HL-60/S4 treated with phorbol 12-myristate 13-acetate at 8.2 ng/mL for 4 days and 3 days (cell line): Measurements from ENCODE around the gene MVK.

Experiments
- in situ Hi-C: fragments of 300-500 bp; cut with MboI; formaldehyde crosslinking; loops from 2 replicates; pipeline ENCODE4 v1.15.0; 2022; ENCODE audit warnings: low sequenced_read_pairs

The MVK gene

DNA sequence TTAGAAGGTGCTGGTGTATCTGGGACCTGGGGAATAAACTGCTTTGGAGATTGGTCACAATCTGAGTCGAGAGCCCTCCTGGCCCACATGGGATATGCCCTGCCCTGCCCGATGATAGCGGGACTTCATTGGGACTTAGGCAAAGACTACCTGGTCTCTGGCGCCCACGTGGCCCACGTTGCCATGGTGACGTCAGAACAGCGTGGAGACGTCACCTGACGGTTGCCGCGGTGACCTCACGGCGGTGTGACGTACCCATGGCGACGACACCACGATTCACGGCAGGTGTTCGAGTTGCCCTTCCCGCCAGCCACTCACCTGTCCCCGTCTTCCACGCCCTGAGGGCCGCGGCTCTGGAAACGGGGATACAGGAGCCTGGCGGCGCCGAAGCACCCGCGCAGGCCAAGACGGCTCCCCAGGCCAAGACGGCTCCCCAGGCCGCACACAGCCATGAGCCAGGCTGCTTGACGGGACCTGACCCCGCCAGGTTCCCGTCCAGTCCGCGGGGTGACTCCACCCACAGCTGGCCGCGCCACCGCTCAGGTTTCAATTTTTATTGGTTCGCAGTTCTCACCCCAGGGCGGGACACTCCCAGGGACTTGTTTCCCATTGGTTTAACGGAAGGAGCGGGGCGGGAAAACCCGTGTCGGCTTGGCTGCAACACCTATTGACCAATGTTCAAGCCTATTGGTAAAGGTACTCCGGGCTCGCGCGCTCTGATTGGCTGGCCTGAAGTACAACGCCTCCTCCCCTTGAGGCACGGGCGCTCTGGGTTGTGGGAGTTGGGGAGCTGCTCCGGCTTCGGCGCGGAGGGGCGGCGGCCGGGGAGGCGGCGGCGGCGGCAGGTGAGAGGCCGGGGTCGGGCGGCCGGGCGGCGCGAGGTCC is at the start of gene MVK, which contains the start of gene MMAB:
MVK (plus strand) TSS at position 766 of the 885 bp plus-strand sequence. CDS start 1,029 bp downstream, outside the sequence.
MMAB (minus strand) TSS at position 476 of the 885 bp plus-strand sequence; CDS start at position 452, 24 bp downstream.
- in situ Hi-C loops: no loop called here

DNA sequence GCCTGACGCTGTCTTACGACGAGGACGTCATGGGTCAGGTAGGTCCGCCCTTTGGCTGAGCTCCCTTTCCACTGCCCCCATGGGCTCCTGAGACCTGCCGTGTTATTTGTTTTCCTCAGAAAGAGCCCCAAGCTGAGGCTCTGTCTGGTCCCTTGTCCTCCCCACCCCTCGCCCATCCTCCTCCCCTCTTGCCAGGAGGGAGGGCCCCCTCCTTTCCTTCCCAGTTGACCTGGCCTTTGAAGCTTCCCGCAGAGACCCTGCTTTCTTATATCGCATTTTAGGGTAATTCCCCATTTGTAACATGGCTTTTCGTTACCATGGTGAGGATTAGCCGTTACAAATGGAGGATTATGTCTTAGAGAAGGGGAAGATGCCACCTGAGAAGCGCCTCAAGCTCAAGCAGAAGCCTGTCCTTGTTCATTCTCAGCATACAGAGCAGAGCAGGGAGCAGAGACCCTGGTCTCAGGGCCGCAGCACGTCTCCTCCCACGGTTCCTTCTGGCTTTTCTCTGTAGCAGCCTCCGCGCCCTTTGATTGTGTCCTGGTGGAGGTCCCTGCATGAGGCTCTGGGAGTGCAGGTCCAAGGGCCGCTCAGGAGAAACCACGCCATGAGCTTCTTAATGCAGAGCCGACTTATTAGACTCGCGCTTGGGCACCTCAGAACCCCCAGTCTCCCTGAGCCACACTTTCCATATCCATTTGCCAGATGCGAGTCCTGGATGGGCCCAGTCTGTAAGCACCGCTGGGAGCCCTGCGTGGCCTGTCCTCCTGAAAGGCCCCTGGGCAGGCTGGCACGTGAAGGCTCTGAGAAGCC is 48.9 kb upstream of the MVK start:
- in situ Hi-C loops: loop anchor here (10.0 kb wide), 1 partner anchor 250 kb away; no protein-coding TSS in a partner anchor

DNA sequence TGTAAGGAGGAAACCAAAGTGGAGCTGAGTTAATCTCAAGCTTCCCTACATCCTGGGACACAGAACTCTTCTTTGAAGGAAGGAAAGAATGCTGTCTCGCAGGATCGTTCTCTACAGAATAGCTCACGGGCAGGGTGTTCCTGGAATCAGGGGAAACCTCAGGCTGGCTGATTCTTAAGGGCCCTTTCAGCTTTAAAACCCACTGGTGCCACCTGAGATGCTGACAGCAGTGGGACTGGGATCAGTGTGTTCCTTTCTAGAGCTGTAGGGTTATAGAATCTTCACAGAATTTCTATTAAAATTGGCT is 48.4 kb upstream of the MVK start:
- in situ Hi-C loops: loop anchor here (10.0 kb wide), 1 partner anchor 250 kb away; no protein-coding TSS in a partner anchor

DNA sequence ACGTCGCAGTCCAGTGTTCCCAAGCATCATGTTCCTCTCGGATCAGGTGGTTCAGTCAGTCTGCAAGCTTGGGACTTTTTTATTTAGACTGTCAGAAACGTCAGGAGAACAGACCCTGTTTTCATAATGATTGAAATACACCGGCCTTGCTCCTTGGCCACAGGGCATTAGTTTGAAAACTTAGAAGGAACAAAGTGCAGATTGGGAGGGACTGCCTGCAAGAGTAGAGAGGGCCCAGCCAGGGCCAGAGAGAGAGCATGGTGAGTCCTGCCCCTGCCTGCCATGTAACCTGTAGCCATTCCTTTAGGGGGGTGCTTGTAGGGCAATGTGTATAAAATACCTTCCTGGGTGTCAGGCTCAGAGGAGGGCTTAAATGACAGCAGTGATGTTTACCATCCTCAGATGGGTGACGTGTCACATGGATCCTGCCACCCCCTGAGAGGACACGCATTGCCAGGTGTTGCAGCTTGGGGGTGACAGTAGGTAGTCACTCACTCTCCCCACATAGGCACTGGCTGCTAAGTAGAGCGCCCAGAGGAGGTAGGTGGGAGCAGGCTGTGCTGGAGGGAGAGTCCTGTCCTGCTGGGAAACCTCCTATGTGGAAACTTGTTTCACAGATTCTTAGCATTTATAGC is 46.0 kb upstream of the MVK start:
- in situ Hi-C loops: loop anchor here (10.0 kb wide), 1 partner anchor 247 kb away; no protein-coding TSS in a partner anchor

DNA sequence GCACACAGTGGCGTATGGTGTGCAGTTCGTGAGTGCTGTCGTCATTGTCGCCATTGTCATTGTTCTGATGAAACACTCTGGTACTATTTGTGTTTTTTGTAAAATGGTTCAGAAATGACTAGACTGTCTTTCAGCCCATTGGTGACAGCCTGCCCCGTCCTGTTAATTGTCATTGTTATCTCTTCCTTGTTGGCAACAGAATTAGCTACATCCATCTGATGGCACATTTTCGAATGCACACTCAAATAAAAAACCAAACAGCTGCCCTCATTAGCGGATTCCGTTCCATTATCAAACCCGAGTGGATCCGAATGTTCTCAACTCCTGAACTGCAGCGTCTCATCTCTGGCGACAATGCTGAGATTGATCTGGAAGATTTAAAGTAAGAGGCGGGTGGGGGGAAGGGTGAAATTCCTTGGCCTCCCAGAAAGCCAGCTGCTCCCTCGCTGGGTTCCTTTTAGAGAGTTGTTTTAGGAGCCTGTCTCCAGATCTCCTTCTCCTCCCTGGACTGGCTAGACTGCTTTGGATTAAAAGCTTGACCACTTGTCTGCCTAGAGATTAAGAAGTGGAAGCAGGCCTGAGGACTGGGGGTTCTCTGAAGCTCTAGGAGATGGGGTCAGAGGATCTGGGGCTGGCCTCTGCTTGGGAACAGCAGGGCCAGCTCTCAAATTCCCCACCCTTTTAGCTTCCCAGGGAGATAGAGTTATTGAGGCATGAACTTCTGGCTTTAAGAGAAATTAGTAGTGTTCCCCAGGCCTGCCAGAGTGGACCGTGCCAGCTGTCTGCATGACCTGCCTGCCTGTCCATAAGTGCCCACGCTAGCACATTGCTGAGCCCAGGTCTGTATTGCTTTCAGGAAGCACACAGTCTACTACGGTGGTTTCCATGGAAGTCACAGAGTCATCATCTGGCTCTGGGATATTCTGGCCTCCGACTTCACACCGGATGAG is 43.6 kb upstream of the MVK start:
- in situ Hi-C loops: loop anchor here (10.0 kb wide), 1 partner anchor 245 kb away; no protein-coding TSS in a partner anchor

DNA sequence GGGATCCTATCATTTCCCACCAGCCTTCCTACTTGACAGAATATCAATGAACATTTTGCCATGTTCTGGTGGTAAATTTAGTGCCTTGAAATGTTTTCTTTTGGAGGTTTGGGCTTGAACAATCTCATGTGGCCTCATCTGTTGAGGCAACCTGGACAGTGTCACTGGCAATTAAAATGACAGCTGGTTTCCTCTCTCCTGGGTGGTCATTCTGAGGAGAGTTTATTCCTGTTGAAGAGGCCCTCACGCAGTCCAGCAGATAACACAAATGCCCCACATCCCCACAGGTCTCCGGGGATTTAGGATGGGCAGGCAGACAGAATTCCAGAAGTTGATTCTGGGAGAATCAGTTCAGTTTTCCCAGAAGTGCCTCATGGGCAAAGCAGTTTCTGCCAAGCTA is 42.2 kb upstream of the MVK start:
- in situ Hi-C loops: no loop called here

DNA sequence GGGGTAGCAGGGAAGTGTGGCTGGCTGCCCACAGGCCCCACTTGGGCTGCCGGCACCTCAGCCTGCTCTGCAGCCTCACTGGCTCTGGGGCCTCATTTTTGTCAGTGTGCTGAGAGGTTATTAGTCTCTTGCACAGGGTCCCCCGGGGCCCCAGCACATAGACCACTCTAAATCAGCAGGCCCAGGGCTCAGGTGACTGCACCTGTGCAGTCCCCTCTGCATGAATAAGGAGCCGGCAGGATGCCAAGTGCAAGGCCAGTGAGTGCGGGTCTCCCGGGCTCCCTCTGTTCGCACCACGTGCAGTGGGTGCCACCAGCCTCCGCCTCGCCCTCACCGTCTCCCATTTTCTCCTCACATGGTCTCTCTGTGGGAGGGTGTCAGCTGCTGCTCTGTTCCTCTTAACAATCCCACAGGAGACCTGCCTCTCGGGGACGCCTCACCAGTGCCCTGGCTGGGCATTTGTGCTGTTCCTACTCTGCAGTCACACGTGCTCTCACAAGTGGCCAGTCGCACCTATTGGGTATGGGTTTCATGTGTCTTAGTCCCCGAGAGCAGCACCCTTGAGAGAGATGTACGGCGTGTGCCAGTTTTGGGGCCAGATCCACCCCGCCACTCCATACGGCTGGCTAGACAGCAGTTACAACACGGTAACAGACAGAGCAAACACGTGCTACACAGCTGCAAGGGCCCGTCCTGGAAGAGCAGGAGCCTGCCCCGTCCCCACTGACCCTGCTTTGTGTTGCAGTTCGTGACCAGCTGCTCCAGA is 40.7 kb upstream of the MVK start:
- in situ Hi-C loops: no loop called here

DNA sequence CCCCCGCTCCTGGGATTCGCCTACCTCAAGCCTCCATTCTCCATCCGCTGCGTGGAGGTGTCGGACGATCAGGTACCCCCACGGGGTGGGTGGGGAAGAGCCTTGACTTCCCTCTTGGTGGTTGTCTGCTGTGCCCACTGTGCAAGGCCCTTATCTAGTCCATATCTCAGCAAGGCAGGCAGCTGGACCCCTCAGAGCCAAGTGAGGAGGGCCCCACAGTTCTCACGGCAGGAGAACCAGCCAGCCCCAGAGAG is 40.2 kb upstream of the MVK start:
- in situ Hi-C loops: no loop called here

DNA sequence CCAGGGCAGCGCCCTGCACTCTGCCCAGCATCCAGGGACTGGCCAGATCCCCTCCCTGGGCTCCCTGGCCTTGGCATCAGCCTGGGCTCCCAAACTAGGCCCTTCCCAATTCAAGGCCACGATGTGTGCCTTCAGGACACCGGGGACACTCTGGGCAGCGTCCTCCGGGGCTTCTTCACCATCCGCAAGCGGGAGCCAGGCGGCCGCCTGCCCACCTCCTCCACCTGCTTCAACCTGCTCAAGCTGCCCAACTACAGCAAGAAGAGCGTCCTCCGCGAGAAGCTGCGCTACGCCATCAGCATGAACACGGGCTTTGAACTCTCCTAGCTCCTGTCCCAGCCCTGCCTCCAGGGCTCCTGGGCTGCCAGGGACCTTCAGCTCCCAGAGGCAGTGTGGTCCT is 39.1 kb upstream of the MVK start:
- in situ Hi-C loops: no loop called here

DNA sequence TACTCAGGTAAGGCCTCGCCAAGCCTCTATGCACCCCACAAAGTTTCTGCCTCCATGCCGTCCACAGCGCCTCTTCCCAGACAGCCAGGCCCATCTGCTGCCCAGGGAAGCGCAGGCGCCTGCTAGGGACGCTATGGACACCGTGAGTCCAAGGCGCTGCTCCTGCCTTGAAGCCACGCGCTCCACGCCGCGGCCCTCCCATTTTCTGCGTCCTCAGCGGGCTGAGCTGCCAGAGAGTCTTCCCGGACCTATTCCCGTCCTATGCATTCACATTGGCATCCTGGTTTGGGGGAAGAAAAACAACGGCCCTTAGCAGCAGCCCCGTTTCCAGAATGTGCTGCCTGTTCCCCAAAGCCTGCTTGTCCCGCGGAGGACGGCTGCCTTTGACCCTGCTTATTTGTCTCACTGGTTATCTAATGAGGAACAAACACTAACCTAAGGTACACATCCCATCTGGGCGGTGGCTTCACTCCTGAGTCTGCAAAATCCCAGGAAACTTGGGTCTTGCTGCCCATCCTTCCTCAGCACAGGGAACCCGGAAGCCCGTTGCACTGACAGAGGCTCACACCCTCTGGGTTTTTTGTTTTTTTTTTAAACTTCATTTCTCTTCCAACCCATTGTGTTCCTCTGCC is 38.2 kb upstream of the MVK start:
- in situ Hi-C loops: no loop called here

DNA sequence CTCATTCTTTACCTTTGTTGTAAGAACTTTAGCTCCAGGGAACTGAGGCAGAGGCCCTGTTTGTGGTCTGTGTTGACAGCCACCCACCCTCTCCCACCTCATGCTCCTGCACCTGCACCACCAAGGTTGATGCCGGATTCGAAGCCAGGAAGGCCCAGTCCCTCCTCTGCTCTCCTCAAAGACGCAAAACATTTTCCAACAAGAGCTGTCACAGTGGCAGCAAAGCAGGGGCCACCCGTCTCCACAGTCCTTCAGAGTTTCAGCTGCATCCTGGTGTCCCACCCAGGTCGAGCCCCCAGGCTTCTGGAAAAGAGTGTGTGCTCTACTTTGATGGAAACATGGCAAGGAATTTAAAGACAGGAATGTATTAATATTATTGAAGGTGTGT is 37.7 kb upstream of the MVK start:
- in situ Hi-C loops: no loop called here

DNA sequence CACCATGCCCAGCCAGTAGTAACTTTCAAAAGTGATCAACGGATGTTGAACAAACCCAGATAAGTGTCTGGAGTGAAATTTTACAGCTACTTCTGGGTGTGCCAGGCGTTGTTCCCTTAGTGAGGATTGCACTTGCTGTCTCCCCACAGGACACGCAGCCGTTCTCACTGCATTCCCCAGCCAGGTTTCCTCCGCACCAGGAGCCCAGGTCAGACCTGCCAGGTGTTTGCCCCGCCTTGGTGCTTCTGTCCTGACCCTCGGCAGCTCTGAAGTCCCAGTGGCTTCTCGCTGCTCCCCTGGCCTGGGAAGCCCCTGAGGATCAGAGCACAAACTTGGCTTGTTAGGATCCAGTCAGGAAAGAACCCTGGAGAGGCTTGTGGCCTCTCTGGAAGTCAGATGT is 36.5 kb upstream of the MVK start:
- in situ Hi-C loops: no loop called here

DNA sequence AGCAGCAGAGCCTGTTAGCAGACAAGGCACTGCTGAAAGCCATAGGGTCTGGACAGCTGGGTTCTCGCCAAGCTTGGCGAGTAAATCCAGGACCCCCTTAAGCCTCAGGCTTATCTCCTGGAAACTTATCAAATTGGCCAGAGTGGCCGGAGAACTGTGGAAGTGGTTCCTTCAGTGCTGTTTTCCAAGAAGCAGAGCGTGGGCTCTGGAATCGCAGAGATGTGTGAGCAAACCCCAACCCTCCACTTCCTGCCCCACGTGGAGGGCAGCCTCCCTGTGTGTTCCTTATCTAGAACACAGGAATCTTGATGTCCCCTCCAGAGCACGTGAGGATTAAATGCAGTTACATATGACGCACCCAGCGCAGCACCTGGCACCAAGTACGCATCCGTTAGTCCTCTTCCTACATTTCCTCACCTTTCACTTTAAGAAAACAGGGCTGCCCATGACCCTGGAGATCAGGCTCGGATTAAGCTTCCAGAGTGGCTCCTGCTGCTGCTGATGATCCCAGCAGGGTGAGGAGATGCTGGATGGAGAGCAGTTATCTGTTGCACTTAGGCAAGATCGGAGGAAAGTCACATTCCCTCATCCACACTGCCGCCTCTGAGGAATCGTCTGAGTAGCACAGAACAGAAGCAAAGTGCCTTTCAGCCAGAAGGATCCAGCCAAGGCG is 35.3 kb upstream of the MVK start:
- in situ Hi-C loops: no loop called here

DNA sequence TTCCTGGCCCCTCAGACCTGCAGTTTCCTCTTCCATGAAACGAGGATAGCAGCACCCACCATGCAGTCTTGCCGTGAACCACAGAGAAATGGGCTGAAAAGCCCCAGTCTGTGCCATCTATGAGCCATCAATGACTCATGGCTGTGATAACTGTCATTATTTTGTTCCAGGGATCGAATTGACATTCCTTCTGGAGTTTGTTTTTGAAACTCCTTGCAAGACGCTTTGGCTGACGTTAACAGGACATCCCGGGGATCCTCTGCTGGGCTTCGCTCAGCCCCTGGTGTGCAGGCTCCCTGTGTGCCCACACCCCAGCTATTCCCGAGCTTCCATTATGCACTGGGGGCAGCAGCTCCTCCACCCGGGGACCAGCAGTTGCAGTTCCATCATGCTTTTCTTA is 34.1 kb upstream of the MVK start:
- in situ Hi-C loops: no loop called here

DNA sequence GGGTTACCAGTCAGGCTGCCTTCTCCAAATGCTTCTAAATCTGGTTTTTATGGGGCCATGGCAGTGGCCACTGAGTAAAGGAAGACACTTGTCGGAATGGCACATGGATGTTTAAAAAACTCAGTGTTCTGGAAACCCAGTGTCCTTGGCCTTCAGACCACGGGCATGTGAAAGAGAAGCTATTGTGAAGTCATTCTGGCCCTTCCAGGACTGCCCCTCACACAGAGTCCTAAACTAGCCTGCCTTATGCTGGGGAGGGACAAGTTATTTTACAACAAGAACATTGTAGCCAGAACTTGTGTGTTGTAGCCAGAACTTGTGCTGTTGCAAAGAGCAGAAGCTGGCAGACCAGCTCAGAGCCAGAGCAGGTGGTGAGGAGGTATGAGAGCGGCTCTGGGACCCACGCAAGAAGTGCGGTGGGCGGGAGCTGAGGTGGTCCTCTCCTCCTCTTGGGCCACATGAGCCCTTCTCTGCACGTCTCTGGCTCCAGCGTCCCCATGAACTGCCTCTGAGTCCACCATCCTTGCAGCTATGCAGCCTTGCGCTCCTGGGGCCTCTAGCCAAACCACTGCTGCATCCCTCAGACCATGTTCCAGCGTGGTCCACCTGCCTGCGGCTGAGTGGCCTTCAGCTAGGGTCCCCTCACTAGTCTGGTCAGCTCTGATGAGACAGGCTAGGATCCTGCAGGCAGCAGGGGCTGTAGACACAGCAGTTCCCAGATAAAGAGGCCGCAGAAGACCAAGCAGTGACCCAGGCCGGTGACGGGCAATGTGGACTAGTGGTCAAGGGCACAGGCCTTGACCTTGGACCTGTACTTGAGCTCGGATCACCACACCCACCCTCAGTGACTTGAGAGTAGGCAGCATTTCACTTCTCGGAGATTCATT is 32.8 kb upstream of the MVK start:
- in situ Hi-C loops: no loop called here

DNA sequence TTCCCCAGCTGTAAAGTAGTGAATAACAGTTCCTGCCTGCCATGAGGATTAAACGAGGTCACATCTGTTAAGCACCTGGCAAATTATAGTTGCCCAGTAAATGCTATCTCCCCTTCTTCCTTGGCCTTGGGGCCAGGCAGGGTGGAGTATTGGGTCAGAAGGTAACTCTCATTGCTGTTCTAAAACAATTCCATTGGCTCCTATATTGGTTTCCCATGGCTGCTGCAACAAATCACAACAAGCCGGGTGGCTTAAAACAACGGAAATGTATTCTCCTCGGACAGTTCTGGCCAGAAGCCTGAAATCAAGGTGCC is 32.2 kb upstream of the MVK start:
- in situ Hi-C loops: no loop called here

DNA sequence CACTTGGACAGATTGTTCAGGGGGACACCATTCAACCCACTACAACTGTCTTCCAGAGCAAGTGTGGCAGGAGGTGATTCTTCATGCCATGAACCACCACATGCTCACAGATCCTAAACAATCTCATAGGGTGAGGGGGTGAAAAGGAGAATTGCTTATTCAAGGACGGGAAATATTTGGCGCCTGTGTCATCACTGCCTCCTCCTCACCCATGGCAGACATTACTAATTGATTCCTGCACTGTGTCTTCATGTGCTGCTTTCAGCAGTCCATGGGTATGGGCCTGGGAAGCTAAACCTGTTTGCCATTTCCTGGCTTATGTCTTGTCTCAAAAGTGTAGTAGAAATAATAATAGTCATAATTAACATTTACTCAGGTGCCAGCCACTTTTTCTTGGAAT is 31.6 kb upstream of the MVK start:
- in situ Hi-C loops: no loop called here

DNA sequence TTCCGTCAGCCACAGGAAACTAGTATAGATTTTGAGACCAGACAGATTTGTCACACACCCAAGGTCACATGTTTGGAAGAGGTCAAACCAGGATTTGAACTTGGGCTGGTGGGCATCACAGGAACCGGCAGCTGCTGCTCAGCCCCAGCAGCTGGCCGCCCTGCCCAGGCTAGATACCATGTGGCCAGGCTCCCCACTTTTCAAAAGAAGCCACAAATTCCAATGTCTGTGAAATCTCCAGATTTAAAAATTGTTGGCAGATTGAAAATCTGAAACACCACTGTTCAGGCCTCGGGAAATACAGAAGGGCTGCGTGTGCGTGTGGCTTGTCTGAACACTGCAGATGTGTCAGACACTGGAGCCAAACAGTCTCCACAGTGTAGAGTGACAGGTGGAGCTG is 30.7 kb upstream of the MVK start:
- in situ Hi-C loops: no loop called here
